AG04449 (cell line): ENCODE results near the gene CNTNAP2.

ENCODE experiments used
- CTCF ChIA-PET: fragments of 350-600 bp; formaldehyde crosslinking; extraction: SDS; loops from one replicate; lab custom pipeline; 2021; ENCODE audit warnings: antibody characterized with exemption; lab: Yijun Ruan, JAX
- POLR2A ChIA-PET: fragments of 400-600, 350-600 bp; formaldehyde crosslinking; extraction: SDS; loops from one replicate; lab custom pipeline; 2020; ENCODE audit warnings: antibody characterized with exemption, inconsistent platforms; lab: Yijun Ruan, JAX
- DNase-seq: peaks from one replicate; pipeline ENCODE4 v3.0.0-alpha.2; 2010; ENCODE audit warnings: low read depth, low spot score
- H3K4me3 ChIP-seq: 2 replicates; pipeline ENCODE4 v1.5.1; 2011; ENCODE audit warnings: low read depth, mild to moderate bottlenecking, control low read depth, low read length
- CTCF ChIP-seq: IDR thresholded peaks from one replicate; pipeline ENCODE4 v1.5.1; 2011; ENCODE audit warnings: mild to moderate bottlenecking, moderate library complexity, low read length, control low read depth, inconsistent platforms; ENCODE audit not compliant: insufficient read depth; ENCODE audit errors: missing control alignments

CNTNAP2 gene

DNA sequence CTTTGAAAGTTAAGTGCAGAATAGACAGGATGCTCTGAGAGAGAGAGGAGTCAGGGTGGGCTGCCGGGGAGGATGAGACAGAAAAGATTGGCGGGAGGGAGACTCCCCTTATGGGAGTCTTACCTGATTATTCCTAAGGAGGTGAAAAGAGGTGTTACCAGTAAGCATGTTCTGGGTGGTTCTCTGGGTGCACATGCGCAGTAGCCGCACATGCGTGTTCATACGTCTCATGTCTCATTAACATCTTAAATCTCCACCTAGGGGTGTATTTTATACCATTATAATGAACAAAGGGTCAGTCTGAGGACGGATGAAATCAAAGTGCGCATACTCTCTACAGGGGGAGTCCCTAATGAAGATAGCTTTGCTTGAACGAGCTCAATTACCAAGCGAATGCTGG, 1881.0 kb downstream of the CNTNAP2 start:
- POLR2A ChIA-PET = no interaction called here
- CTCF ChIA-PET = no interaction called here
- H3K4me3 ChIP-seq = no peak overlapping the region
- no peak for DNase-seq
- TF ChIP-seq CTCF = no peak

- DNase-seq = no peak
- no peak overlapping the region for H3K4me3 ChIP-seq
- POLR2A ChIA-PET = no interaction called here
- CTCF ChIA-PET = no interaction called here
- TF ChIP-seq CTCF = no peak
These were observed 1883.4 kb downstream of the CNTNAP2 start for GRCh38 chr7:147999962-148000361.

GRCh38 chr7:148011753-148012152, 1895.2 kb downstream of the CNTNAP2 start:
- POLR2A ChIA-PET = no interaction called here
- TF ChIP-seq CTCF = no peak

GRCh38 chr7:148014001-148014400, 1897.4 kb downstream of the CNTNAP2 start:
- no peak for DNase-seq

More at GRCh38 chr7:148011753-148012152, 1895.2 kb downstream of the CNTNAP2 start:
- DNase-seq = no peak
- H3K4me3 ChIP-seq = no peak overlapping the region
- CTCF ChIA-PET = no interaction called here

DNA sequence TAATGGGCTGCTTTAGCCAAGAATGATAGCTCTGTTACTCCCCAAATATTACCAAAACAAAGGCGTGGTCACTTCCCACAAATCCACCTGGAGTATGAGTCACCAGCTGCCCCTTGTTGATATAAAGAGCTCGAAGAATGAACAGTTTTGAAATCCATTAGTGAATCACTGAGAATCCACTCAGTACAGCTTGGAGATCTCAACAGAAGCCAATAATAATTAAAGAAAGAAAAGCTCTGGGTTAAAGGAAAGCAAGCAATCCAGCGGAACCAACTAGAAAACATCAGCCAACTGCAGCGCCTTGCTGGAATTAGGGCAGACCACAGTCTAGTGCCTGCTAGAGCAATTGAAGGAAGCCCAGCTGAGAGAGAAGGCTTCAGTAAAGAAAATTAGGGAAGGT, 1897.9 kb downstream of the CNTNAP2 start:
- no peak overlapping the region for H3K4me3 ChIP-seq
- CTCF ChIA-PET = no interaction called here
- no peak for TF ChIP-seq CTCF
- no peak for DNase-seq
- POLR2A ChIA-PET = no interaction called here

More at GRCh38 chr7:148014001-148014400, 1897.4 kb downstream of the CNTNAP2 start:
- ChIA-PET POLR2A (no interaction called here), CTCF (interaction anchor here (0.6 kb wide), 1 partner anchor 41 kb away, joined by 3 read pairs; no protein-coding TSS in a partner anchor)
- H3K4me3 ChIP-seq = no peak overlapping the region
- TF ChIP-seq CTCF = no peak

DNA sequence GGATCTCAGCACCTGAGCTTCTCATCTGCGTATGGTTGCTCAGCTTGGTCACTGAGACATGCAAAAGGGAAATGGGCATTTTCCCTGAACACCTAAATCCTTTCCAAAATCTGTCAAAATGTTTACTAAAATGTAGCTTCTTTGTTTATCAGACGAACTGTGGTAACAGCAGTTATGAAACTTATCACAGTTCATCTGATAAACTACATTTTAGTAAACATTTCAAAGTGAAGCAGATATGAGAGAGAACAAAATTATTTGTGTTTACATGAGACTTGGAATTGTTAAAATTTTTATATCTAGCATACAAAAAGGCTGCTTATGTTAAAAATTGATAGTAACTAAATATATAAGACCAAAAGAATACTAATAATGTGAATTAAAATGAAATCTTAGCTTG, 1900.5 kb downstream of the CNTNAP2 start:
- no peak overlapping the region for H3K4me3 ChIP-seq
- no peak for TF ChIP-seq CTCF
- no peak for DNase-seq
- ChIA-PET POLR2A (no interaction called here), CTCF (no interaction called here)

DNA sequence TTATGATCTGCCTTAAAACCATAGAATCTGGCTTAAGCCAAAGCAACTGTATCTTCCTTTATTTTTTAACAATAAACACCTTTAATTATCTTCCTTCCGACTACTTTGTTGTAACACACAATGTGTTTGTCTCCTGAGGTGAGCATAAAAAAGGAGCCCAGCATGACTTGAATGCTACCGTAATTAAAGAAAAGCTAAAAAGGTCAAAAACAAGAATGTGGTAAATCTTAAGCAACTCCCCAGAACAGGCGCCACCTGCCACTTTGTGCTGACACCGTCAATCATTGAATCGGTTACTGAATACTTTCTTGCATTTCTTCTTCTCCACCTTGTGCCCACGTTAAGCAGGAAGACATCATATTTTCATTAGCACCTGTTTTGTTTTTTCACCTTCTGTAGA, 1904.1 kb downstream of the CNTNAP2 start:
- no peak for DNase-seq
- CTCF ChIA-PET = no interaction called here
- H3K4me3 ChIP-seq = no peak overlapping the region
- POLR2A ChIA-PET = no interaction called here
- no peak for TF ChIP-seq CTCF
